A204.1 (cell line): ENCODE data around the gene PRAMEF4.
"Not testable (repeated sequence)": the region's sequence is repeated elsewhere in the genome, so short reads cannot be mapped to it uniquely, and the experiment has no call there.

ENCODE experiments used
- FAIRE-seq: peaks from 2 replicates; lab custom pipeline; 2012; peaks lifted over from hg19 to GRCh38; lab: Jason Lieb, UNC

PRAMEF4 gene

DNA sequence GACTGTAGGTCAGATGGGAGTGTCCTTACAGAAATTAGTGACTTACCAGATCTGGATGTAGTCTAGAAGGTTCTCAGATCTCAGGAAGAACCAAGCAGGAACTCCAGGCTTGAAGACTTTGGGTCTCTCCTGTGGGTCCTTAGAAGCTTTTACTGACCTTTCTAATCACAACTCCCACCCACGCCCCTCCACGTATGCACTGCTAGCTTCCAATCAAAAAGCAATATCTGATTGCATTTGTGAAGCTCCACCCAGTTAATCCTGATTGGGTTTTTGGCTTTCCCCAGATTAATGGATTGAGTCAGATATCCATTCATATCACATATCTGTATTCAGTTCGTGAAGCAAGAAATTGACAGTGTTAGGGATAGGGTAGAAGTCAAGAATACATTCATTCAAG is at the start of gene PRAMEF4:
Gene PRAMEF4, minus strand, starts transcription at position 101 of the 400 bp plus-strand sequence. CDS start 2,807 bp downstream, outside the sequence.
- FAIRE-seq, result not testable (repeated sequence)

DNA sequence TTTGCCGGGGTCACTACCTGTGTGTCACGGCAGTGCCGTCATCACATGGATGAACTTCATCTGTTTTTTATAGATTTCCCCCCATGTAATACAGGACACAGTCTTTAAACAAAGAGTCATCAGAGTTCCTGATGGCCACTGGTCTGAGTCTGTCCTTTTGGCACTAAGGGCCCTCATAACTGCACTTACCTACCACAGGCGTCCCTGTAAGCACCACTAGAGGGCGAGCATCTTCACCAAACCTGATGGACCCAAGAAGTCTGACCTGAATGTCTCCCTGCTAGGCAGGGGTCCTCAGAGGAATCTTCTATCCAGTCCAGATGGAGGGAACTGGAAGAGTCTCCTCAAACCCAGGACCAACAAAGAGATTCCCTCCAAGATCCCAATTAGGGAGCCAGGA is 38.4 kb upstream of the PRAMEF4 start:
- not testable (repeated sequence) for FAIRE-seq

DNA sequence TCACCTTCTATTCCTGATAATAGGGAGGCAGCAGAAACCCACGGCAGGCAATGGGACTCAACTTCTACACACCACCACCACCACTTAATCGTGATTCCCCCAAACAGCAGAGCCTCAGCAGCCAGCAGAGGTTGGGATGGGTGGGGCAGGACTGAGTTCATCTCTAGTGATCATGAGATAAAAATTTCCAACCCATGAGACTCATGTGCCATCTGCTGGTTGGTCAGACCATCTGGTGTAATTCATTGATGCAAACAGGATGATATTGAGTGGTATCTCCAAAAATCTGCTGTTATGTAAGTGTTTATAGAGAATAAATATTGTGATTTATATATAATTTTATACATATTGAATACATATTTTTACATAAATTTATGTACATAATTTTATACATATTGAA is 35.7 kb upstream of the PRAMEF4 start:
- FAIRE-seq, result peak; percentile 97

DNA sequence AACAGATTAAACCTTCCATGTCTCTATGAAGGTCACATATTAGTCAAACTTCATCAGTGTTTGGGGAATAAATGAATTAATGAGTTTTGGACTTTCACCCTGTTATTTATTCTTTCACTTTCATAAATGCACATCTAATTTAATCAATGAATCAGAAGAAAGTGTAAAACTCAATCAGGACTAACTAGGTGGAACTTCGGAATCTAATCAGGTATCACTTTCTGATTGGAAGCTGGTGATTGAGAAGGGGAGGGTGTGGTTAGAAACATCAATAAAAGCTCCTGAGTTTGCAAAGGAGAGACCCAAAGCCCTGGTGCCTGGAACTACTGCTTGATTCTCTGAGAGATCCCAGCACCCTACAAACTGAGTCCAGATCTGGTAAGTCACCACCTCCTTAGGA is 30.3 kb upstream of the PRAMEF4 start, which contains the start of gene PRAMEF7:
Gene PRAMEF7, plus strand, starts transcription at position 301 of the 400 bp plus-strand sequence. CDS start 1,083 bp downstream, outside the sequence.
- not testable (repeated sequence) for FAIRE-seq

DNA sequence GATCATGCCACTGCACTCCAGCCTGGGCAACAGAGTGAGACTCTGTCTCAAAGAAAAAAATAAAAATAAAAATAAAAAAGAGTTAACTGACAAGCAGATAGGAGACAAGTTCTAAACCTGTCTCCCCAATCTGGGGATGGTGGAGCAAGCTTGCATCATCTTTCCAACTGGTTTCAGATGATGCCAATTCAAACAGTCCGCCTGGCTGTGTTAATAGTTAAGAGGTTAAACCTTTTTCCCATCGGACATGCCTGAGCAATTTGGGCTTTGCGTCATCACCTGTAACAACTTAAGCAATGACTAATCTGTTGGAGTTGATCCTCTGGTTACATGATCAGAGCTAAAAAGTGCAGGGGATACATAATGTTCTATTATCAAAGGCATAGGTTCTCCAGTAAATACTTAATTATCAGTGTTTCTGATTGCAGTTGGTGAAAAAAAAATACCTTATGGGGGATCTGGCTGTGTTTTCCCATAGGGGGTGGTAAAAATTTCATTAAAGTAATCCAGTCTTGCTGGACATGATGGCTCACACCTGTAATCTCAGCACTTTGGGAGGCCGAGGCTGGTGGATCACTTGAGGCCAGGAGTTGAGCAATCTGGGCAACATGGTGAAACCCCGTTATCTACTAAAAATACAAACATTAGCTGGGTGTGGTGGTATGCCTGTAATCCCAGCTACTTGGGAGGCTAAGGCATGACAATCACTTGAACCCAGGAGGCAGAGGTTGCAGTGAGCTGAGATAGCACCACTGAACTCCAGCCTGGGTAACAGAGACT is 18.0 kb upstream of the PRAMEF4 start:
- FAIRE-seq, result not testable (repeated sequence)

DNA sequence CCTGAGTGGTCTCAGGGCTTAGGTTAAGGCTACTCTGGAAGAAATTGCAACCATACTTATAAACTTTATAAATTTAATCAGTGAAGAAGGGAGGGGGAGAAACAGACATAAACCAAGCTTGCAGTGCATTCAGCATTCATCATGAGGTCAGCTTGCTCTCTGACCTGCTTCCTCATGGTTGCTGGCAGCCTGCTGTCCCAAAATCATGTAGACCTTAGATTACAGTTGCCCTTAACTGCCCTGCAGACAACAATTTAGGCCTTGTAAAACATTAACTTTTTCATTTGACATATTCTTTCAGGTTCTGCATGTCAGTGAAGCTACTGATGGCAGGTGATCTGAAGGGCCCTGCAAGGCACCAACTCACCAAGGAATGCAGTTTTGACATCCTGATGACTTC is 13.2 kb upstream of the PRAMEF4 start:
- FAIRE-seq, result not testable (repeated sequence)

DNA sequence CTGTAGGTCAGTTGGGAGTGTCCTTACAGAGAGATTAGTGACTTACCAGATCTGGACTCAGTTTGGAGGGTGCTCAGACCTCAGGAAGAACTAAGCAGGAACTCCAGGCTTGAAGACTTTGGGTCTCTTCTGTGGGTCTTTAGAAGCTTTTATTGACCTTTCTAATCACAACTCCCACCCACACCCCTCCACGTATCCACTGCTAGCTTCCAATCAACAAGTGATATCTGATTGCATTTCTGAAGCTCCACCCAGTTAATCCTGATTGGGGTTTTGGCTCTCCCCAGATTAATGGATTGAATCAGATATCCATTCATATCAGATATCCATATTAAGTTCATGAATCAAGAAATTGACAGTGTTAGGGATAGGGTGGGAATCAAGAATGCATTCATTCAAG is 12.2 kb upstream of the PRAMEF4 start, which contains the start of gene PRAMEF10:
Gene PRAMEF10, minus strand, starts transcription at position 101 of the 400 bp plus-strand sequence. CDS start 2,423 bp downstream, outside the sequence.
- FAIRE-seq, result not testable (repeated sequence)

DNA sequence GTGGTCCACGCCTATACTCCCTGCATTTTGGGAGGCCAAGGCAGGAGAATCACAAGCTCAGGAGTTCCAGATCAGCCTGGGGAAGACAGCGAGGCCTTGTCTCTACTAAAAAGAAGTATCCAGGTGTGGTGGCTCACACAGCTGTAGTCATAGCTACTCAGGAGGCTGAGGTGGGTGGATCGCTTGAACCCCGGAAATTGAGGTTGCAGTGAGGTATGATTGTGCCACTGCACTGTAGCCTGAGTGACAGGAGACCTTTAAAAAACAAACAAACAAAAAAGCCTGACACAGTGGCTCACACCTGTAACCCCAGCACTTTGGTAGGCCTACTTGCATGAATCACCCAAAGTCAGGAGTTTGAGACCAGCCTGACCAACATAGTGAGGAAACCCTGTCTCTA is 7.5 kb downstream of the PRAMEF4 start:
- not testable (repeated sequence) for FAIRE-seq

DNA sequence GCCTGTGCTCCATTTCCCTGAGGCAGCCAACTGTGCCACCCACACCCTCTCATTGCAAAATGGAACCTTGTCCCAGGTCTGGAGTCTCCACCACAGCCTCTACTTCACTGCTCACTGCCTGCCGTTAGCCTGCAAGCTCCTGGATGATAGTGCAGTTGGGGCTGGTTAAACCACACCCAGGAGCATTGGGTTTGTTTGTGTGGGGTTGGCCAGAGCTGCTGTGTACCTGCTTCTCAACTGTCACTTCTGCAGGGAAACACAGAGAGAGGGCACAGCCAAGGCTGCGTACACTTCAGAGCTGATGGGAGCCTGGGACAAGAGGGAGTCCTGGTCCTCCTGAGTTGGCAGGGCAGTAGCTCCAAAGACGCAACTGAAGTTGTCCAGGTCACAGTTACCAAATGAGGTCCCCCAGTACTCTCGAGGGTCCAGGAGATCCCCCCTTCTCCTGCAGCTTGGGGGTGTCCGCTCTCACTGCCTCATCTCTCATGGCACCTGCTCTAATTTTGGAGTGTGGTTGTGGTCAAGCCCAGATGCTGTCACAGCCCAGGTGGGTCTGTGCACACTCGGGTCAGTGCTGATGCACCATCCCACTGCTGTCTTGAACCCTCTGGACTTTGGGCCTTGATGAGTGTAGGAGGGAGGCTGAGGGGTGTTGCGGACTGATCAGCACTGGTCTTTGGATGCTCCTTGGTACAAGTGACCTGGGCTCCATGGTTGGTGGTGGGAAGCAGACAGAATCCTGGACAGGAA is 22.7 kb downstream of the PRAMEF4 start:
- not testable (repeated sequence) for FAIRE-seq

DNA sequence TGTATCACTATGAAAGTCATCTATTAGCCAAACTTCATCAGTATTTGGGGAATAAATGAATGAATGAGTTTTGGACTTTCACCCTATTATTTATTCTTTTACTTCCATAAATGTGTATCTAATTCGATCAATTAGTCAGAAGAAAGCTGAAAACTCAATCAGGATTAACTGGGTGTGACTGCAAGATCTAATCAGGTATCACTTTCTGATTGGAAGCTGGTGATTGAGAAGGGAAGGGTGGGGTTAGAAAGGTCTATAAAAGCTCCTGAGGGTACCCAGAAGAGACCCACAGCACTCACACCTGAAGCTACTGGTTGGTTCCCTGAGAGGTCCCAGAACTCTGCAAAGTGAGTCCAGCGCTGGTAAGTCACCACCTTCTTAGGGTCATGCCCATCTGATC is 29.2 kb downstream of the PRAMEF4 start, which contains the start of gene PRAMEF2:
Gene PRAMEF2, plus strand, starts transcription at position 301 of the 400 bp plus-strand sequence. CDS start 1,924 bp downstream, outside the sequence.
- FAIRE-seq, result not testable (repeated sequence)

DNA sequence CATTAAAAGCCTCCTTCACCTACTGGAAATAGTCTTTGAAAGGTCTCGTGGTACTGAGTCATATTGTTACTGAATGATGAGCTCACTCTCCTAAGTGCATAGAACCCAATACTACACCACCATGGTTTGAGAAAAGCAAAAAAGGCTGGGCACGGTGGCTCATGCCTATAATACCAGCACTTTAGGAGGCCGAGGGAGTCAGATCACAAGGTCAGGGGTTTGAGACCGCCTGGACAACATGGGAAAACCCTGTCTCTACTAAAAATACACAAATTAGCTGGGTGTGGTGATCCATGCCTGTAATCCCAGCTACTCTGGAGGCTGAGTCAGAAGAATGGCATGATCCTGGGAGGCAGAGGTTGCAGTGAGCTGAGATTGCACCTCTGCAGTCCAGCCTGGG is 34.2 kb downstream of the PRAMEF4 start:
- no peak for FAIRE-seq

DNA sequence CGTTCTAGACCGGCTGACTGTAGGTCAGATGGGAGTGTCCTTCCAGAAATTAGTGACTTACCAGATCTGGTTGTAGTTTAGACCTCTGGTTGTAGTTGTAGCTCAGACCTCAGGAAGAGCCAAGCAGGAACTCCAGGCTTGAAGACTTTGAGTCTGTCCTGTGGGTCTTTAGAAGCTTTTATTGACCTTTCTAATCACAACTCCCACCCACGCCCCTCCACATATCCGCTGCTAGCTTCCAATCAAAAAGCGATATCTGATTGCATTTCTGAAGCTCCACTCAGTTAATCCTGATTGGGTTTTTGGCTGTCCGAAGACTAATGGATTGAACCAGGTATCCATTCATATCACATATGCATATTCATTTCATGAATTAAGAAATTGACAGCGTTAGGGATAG is 37.4 kb downstream of the PRAMEF4 start, which contains the start of gene HNRNPCL1:
Gene HNRNPCL1, minus strand, starts transcription at position 101 of the 400 bp plus-strand sequence. CDS start 431 bp downstream, outside the sequence.
- FAIRE-seq, result not testable (repeated sequence)

DNA sequence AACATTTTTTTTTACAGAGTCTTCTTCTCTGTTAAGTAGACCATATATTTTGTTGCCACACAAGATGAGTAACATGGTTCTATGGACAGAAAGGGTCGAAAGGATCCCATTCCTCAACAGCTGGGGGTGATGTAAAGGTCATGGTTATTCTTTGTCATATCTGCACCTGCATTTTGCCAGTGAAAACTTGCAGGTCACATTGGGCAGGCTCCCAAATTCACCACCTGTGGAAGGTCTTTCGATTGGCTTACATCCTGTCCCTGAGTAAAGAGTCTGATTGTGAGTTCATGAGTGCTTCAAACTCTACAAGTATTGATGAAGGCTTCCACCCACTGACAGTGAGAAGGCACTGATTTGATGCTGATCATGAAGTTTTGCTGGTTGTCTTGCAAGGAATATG is 52.8 kb downstream of the PRAMEF4 start:
- FAIRE-seq, result not testable (repeated sequence)

DNA sequence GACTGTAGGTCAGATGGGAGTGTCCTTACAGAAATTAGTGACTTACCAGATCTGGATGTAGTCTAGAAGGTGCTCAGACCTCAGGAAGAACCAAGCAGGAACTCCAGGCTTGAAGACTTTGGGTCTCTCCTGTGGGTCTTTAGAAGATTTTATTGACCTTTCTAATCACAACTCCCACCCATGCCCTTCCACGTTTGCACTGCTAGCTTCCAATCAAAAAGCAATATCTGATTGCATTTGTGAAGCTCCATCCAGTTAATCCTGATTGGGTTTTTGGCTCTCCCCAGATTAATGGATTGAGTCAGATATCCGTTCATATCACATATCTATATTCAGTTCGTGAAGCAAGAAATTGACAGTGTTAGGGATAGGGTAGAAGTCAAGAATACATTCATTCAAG is 54.7 kb downstream of the PRAMEF4 start, which contains the start of gene PRAMEF11:
Gene PRAMEF11, minus strand, starts transcription at position 101 of the 400 bp plus-strand sequence. CDS start 2,621 bp downstream, outside the sequence.
- FAIRE-seq, result not testable (repeated sequence)
